HCEC 1CT (cell line): ENCODE data around the gene TST.
A peak's percentile ranks its signal among the peaks of the same experiment; 100 is the strongest.

ENCODE experiments used
- DNase-seq: peaks from one replicate; pipeline ENCODE4 v3.0.0-alpha.2; 2017

Gene TST

DNA sequence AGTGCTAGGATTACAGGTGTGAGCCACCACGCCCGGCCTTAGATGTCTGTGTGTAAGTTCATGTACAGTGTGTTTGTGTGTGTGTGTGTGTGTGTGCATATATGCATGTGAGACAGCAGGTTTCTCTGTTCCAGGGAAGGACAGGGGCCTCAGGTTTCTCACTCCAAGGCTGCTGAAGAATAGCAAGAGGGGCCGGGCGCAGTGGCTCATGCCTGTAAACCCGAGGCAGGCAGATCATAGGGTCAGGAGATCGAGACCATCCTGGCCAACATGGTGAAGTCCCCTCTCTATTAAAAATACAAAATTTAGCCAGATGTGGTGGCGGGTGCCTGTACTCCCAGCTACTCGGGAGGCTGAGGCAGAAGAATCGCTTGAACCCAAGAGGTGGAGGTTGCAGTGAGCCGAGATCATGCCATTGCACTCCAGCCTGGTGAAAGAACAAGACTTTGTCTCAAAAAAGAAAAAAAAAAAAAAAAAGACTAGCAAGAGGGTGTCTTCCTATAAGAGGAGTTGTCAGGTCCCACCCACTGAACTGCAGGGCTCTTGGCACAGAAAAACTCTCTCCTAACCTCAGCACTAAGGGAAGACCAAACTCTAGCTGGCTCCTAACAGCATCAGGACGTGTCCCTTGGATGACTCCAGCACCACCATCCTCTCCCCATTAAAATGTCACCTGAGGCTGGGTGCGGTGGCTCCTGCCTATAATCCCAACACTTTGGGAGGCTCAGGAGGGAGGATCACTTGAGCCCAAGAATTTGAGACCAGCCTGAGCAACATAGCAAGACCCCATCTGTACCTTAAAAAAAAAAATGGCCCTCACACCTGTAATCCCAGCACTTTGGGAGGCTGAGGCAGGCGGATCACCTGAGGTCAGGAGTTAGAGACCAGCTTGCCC, 40.0 kb downstream of the TST start:
- no peak for DNase-seq

DNA sequence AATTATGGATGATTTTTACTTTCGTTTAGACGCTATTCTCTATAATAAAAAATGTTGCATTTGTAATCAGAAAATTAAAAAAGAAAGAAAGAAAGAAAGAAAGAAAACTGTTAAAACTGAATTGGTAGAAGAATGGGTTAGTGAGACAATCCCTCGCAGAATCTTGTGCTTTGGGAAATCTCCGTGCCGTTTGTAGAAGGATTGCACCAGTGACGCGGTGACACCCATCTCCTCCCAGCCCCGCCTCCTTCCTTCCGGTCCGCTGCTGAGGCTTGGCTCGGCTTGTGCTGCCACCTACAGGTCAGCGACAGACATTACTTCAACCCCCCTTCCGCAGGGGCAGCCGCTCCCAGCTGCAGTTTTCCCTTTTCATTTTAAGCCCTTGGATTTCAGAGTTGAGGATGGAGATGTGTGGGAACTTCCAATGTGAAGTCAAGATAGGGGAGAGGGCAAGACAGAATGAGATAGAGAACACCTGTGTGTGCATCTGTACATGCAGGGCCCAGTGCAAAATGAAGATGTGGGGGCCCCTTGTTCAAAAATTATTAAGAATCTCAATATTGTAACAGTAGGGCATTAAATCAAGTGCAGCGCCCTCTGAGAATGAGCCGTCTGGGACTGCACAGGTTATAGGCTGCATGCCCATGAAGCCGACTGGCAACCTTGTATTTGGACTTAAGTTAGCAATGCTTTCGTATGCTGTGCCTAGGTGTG, 41.1 kb downstream of the TST start:
- DNase-seq, result peak; percentile 73

DNA sequence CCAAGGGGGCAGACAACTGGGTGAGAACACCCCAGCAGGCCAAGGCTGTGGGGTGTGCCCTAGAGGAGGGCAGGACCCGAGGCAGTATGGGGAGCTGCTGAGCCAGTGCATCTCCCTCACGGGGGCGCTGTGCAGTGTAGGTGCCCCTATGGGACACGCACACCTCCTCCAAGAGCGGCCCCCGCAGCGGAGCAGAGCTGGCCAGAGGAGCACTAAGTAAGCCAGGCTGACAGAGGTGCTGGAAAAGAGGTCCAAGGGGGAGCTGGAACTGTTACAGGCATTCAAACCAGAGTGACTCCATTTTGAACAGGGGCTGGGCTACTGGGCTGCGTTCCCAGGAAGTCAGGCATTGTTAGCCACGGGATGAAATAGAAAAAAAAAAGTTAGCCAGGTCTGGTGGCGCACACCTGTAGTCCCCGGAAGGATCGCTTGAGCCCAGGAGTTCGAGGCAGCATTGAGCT, 41.8 kb downstream of the TST start:
- DNase-seq, result peak; percentile 19

DNA sequence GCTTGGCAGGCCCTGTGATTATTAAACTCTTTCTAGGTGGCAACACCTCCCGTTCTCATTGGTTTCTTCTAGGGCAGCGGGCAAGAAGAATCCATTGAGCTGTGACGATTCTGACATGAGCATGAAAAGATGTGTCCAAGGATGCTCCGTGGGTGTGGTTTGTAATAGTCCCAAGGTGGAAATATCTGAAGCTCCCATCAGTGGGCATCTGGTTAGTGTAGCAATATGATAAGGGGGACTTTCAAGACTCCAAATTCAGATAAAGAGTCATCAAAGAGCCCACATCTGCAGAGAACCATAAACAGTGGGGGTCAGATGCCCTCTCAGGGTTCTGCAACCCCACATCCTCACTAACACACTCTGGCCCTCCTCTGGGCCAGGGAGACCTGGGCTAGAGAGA, 42.6 kb downstream of the TST start:
- DNase-seq, result no peak

GRCh38 chr22:36971341-36972125, 47.7 kb downstream of the TST start:
- no peak for DNase-seq

- DNase-seq, result no peak
Measured at GRCh38 chr22:36968249-36968964, 50.8 kb downstream of the TST start.

DNA sequence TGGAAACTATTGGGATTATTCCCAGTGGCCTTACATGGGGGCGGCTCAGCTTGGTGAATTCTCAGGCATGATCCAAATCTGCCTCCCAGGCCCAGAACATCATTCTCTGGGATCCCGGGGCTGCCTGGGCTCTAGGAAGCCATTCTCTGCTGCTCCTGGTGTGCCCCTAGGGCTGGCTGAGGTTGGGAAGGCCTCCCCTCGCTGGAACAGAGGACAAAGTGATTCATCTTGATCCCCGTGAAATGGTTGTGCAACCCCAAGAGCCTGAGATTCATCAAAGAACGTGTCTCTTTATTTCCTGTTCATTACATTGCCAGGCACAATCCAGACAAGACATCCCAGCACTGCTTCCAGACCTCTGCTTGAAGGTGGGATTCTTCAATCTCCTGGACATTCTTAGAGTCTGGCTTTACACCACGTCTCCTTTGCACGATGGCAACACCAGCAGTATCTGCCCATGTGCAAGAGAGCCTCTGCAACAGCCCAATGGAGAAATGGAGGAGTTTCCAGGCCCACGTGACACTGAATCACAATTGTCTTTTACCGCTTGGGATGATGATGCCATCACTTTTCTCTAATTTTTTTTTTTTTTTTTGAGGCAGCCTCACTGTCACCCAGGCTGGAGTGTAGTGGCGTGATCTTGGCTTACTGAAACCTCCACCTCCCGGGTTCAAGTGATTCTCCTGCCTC, 52.3 kb downstream of the TST start:
- DNase-seq, result peak; percentile 36

DNA sequence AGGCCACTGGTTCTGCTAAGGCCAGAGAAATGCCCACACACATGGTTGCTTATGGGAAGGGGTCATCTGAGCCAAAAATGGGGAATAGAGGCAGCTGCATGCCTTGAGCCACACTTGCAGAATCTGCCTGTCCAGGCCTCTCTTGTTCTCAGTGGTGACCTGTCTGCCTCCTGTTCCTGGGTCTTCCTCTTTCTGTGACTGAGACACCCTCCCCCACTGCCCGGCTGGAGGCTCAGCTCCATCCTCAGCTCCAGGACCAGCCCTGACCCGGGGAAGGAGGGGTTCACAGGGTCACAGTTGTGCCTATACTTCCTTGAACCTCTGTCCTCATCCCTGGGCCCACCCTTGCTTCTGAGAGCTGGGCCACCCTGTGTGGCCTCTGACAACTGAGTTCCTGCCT, 53.6 kb downstream of the TST start:
- no peak for DNase-seq

DNA sequence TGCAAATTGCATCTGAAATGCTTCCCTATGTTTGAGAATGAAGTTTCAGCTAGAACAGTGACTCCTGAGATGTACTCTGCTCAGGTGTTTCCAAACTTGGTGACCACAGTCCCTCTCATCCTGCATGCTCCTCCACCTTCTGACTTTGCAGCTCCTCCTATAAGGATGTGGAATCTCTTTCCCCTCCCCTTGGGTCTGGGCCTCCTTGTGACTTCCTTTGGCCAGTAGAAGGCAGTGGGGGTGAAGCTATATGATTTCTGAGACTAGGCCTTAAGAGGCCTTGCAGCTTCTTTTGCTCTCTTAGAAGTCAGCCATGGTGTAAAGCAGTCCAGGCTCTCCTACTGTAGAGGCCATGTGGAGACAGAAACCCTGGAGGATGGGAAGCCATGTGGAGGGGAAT, 55.1 kb downstream of the TST start:
- no peak for DNase-seq

DNA sequence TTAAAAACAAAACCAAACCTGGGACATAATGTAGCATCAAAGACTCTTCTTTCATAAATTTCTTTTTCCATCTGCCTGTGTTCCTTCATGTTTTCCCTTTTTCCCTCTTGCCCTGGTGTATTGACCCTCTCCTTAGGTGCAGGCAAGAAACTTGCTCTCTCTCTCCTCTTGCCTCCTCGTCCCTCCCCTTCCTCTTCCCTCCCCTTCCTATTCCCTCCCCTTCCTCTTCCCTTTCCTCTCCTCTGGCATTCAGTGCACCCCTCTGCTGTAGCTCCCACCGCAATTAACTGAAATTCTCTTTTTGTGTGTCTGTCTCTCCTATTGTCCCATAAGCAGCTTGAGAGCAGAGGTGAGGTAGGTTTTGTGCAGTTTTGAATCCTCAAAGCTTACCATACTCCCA, 55.9 kb downstream of the TST start:
- DNase-seq, result no peak

- no peak for DNase-seq
Measured at GRCh38 chr22:36961626-36962025, 57.6 kb downstream of the TST start.
